HepG2 (cell line): ENCODE measurements around the gene NAA30. TPM values are rescaled to one million over a fixed set of nuclear protein-coding genes. Genes with fewer than 3 reads are reported as not detected.
"Not testable (repeated sequence)": the region's sequence is repeated elsewhere in the genome, so short reads cannot be mapped to it uniquely, and the experiment has no call there.

ENCODE experiments used
- ATAC-seq: fragments of 200-7000 bp; cut with Tn5 transposase; 3 replicates; pipeline ENCODE4 v1.9.1; 2020; ENCODE audit warnings: mild to moderate bottlenecking, moderate library complexity
- BruUV-seq: library from RNA; stranded (reverse); fragments of 400-500 nt; replicated peaks from 2 replicates; lab custom pipeline; 2021; lab: Mats Ljungman, UMichigan
- CTCF ChIA-PET: fragments of 300-600 bp; formaldehyde crosslinking; extraction: SDS; loops from one replicate; lab custom pipeline; 2021; ENCODE audit warnings: low total read pairs, inconsistent platforms, low intra/inter-chr PET ratio; lab: Yijun Ruan, JAX
- POLR2A ChIA-PET: fragments of 350-600 bp; sonication (Branson Sonifier 250); formaldehyde crosslinking; loops from one replicate; lab custom pipeline; 2020; ENCODE audit warnings: antibody characterized with exemption, inconsistent platforms; lab: Yijun Ruan, JAX
- DNase-seq: peaks from one replicate; pipeline ENCODE4 v3.0.0-alpha.2; 2015; ENCODE audit warnings: low spot score
- FAIRE-seq: peaks from 3 replicates; lab custom pipeline; 2011; peaks lifted over from hg19 to GRCh38; lab: Jason Lieb, UNC
- H2AFZ ChIP-seq: one replicate; pipeline ENCODE4 v1.6.1; 2011; ENCODE audit warnings: low read length, inconsistent platforms
- H3K27ac ChIP-seq: fragments of 300-600 bp; 3 replicates; pipeline ENCODE4 v1.8.0; 2011; ENCODE audit warnings: mixed run types, mild to moderate bottlenecking, mixed read lengths, low read length, inconsistent platforms; ENCODE audit not compliant: insufficient read depth; ENCODE audit errors: extremely low read length
- H3K27me3 ChIP-seq, 2 experiments: fragments of 200-600 bp in 1 of 2; 2 replicates in 1 of 2; 3 replicates in 1 of 2; pipeline versions ENCODE4 v1.6.0 to v1.8.0; 2011; ENCODE audit warnings: low read length in 2 of 2, mild to moderate bottlenecking in 2 of 2, moderate library complexity in 2 of 2, inconsistent platforms in 1 of 2; ENCODE audit not compliant: insufficient read depth in 2 of 2, control insufficient read depth in 1 of 2
- H3K36me3 ChIP-seq, 2 experiments: fragments of 200-600 bp in 1 of 2; replicated peaks in 1 of 2; 2 replicates in 1 of 2; 3 replicates in 1 of 2; pipeline versions ENCODE4 v1.5.1 to v1.8.0; 2011; ENCODE audit warnings: low read length in 2 of 2, inconsistent platforms in 1 of 2; ENCODE audit not compliant: insufficient read depth in 2 of 2, control insufficient read depth in 1 of 2
- H3K4me1 ChIP-seq: 2 replicates; pipeline ENCODE4 v1.5.1; 2012; ENCODE audit warnings: low read length, inconsistent platforms; ENCODE audit not compliant: insufficient read depth
- H3K4me2 ChIP-seq: 2 replicates; pipeline ENCODE4 v1.6.0; 2011; ENCODE audit warnings: low read depth, low read length, inconsistent platforms
- H3K4me3 ChIP-seq, 3 experiments: fragments of 200-600 bp in 1 of 3; sonication (generic), shearing (Covaris generic) in 1 of 3; replicated peaks in 1 of 3; 2 replicates each; pipeline ENCODE4 v1.5.1; 2011 to 2016; ENCODE audit warnings: low read length in 3 of 3, inconsistent platforms in 2 of 3, low read depth in 2 of 3, mild to moderate bottlenecking in 2 of 3, control low read depth in 1 of 3, mixed read lengths in 1 of 3; ENCODE audit not compliant: insufficient read depth in 1 of 3
- H3K79me2 ChIP-seq: one replicate; pipeline ENCODE4 v1.6.1; 2011; ENCODE audit warnings: low read length, inconsistent platforms; ENCODE audit not compliant: insufficient read depth
- H3K9ac ChIP-seq: 2 replicates; pipeline ENCODE4 v1.6.0; 2011; ENCODE audit warnings: mild to moderate bottlenecking, low read depth, low read length, inconsistent platforms; ENCODE audit not compliant: insufficient read depth
- H3K9me3 ChIP-seq: 2 replicates; pipeline ENCODE4 v1.5.1; 2012; ENCODE audit warnings: mild to moderate bottlenecking, low read length
- H4K20me1 ChIP-seq: 2 replicates; pipeline ENCODE4 v1.6.0; 2011; ENCODE audit warnings: inconsistent platforms, mild to moderate bottlenecking, low read length, moderate library complexity; ENCODE audit not compliant: insufficient read depth
- FOXA1 ChIP-seq, 2 experiments: fragments of 450-650 bp in 1 of 2; sonication (generic) in 1 of 2; formaldehyde crosslinking in 1 of 2; IDR thresholded peaks; 2 replicates each; pipeline versions ENCODE4 v1.4.0 to v1.6.1; 2016 to 2020; ENCODE audit warnings: missing genetic modification reagents in 1 of 2
- FOXA3 ChIP-seq: IDR thresholded peaks from 2 replicates; pipeline ENCODE4 v1.6.1; 2016; ENCODE audit warnings: missing genetic modification reagents, missing compliant biosample characterization
- FOXP1 ChIP-seq, 2 experiments: fragments of 450-650 bp in 1 of 2; IDR thresholded peaks; 2 replicates each; pipeline ENCODE4 v1.6.1; 2017 to 2018; ENCODE audit warnings: antibody characterized with exemption in 1 of 2
- SOX13 ChIP-seq, 3 experiments: fragments of 450-650 bp in 1 of 3; sonication (generic) in 1 of 3; formaldehyde crosslinking in 1 of 3; IDR thresholded peaks in 2 of 3; conservative IDR thresholded peaks in 1 of 3; 2 replicates each; pipeline versions ENCODE4 v1.5.0 to v1.6.1; 2016 to 2020; ENCODE audit warnings: antibody characterized with exemption in 1 of 3, mild to moderate bottlenecking in 1 of 3, missing compliant biosample characterization in 1 of 3, missing genetic modification reagents in 1 of 3, moderate library complexity in 1 of 3
- SOX6 ChIP-seq, 2 experiments: fragments of 450-650 bp in 1 of 2; sonication (generic) in 1 of 2; formaldehyde crosslinking in 1 of 2; IDR thresholded peaks; 2 replicates each; pipeline versions ENCODE4 v1.4.0 to v1.6.1; 2017 to 2020; ENCODE audit warnings: antibody characterized with exemption in 1 of 2, mild to moderate bottlenecking in 1 of 2, missing genetic modification reagents in 1 of 2
- SP5 ChIP-seq: IDR thresholded peaks from 2 replicates; pipeline ENCODE4 v1.6.1; 2016; ENCODE audit warnings: low read depth, borderline replicate concordance
- WGBS: methylation state at CpG from one replicate; pipeline ENCODE4 v1.1.6; 2017; ENCODE audit warnings: low lambda C conversion rate; 5-methylcytosine and 5-hydroxymethylcytosine counted together
- in situ Hi-C: cut with HindIII; loops from 2 replicates; pipeline ENCODE4 v1.10.0; 2017; ENCODE audit warnings: low pct_unique_long_range_greater_than_20kb; ENCODE audit not compliant: extremely low pct_ligation_motif_present
- intact Hi-C: fragments of 100-400 bp; cut with micrococcal nuclease; formaldehyde crosslinking; loops from one replicate; pipeline ENCODE4 v1.10.0; 2022; ENCODE audit not compliant: unreplicated experiment
- polyA plus RNA-seq, 8 experiments: library from polyadenylated mRNA; depleted of rRNA in 3 of 8; stranded (reverse) in 7 of 8; unstranded in 1 of 8; fragments of >200 nt; fragmentation: Illumina TruSeq in 4 of 8; extraction: Trizol in 4 of 8; gene quantifications; 2 replicates each; pipeline versions ENCODE4 v1.2.1 to v1.2.3, GENCODE V29; 2011 to 2016; ENCODE audit warnings: low read depth in 4 of 8, missing spikeins in 1 of 8, mixed read lengths in 1 of 8; ENCODE audit not compliant: insufficient read depth in 1 of 8
- total RNA-seq, 5 experiments: library from RNA; depleted of rRNA; stranded (reverse); fragments of >200 nt; fragmentation: Illumina TruSeq; extraction: Trizol; gene quantifications; 2 replicates each; pipeline ENCODE4 v1.2.3, GENCODE V29; 2016; ENCODE audit warnings: low read depth in 1 of 5
- TF ChIP-seq, protein P1 (sequence below): IDR thresholded peaks from 2 replicates; pipeline ENCODE4 v1.4.0; 2020; ENCODE audit warnings: mild to moderate bottlenecking, missing genetic modification reagents
- TF ChIP-seq, protein P2 (sequence below): sonication (generic); formaldehyde crosslinking; IDR thresholded peaks from 2 replicates; pipeline ENCODE4 v1.4.0; 2020; ENCODE audit warnings: missing genetic modification reagents, borderline replicate concordance

The NAA30 gene
- total and polyA plus RNA-seq, 2 of the 13 experiments (the other 11 are each of a cell fraction or from before 2014, with no cell fraction given) = 10.8 to 18.4 TPM

DNA sequence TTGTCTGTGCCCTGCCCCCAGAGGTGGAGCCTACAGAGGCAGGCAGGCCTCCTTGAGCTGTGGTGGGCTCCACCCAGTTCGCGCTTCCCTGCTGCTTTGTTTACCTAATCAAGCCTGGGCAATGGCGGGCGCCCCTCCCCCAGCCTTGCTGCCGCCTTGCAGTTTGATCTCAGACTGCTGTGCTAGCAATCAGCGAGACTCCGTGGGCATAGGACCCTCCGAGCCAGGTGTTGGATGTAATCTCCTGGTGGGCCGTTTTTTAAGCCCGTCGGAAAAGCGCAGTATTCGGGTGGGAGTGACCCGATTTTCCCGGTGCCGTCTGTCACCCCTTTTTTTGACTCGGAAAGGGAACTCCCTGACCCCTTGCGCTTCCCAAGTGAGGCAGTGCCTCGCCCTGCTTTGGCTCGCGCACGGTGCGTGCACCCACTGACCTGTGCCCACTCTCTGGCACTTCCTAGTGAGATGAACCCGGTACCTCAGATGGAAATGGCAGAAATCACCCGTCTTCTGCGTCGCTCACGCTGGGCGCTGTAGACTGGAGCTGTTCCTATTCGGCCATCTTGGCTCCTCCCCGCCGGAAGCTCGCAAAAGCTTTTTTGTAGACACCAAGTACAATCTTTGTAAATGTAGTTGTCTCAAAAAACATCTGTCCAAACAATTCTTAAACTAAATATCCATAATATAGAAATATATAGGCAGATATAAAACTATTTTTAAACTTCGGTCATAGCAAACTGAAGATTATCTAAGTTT lies 46.7 kb upstream of the NAA30 start:
- ATAC-seq; intact Hi-C loops; H3K36me3 ChIP-seq; H3K9me3 ChIP-seq; DNase-seq; H3K9ac ChIP-seq; H3K79me2 ChIP-seq; FAIRE-seq; H3K27ac ChIP-seq; H3K4me3 ChIP-seq; H4K20me1 ChIP-seq; H2AFZ ChIP-seq; CTCF ChIA-PET; in situ Hi-C loops; BruUV-seq; H3K27me3 ChIP-seq; TF ChIP-seq FOXA1, SOX6, FOXP1, SOX13 (IDR thresholded peaks at IDR 0.05): not testable (repeated sequence)
- 70% methylated on average over 22 of the region's 34 CpGs for WGBS
- TF ChIP-seq SP5 (CRISPR knock-in tag) (0 out of 2 replicates have a peak, but pooled peaks have one; percentile 36), FOXA3 (CRISPR knock-in tag) (0 out of 2 replicates have a peak, but pooled peaks have one; percentile 17), FOXA1 (CRISPR knock-in tag; IDR thresholded peaks at IDR 0.05) (0 out of 2 replicates have a peak, but pooled peaks have one; percentile 34), SOX6 (CRISPR knock-in tag; IDR thresholded peaks at IDR 0.05) (peak; percentile 25; the same call in 1 of the 2 replicates), FOXP1 (CRISPR knock-in tag; IDR thresholded peaks at IDR 0.05) (0 out of 2 replicates have a peak, but pooled peaks have one; percentile 16), SOX13 (CRISPR knock-in tag; conservative IDR thresholded peaks at IDR 0.05 in 1 of 2, IDR thresholded peaks at IDR 0.05 in 1 of 2) (peak in 1 of 2 experiments; percentile 20; a peak in 1 of 4 replicates)
- TF ChIP-seq, protein P1, sequence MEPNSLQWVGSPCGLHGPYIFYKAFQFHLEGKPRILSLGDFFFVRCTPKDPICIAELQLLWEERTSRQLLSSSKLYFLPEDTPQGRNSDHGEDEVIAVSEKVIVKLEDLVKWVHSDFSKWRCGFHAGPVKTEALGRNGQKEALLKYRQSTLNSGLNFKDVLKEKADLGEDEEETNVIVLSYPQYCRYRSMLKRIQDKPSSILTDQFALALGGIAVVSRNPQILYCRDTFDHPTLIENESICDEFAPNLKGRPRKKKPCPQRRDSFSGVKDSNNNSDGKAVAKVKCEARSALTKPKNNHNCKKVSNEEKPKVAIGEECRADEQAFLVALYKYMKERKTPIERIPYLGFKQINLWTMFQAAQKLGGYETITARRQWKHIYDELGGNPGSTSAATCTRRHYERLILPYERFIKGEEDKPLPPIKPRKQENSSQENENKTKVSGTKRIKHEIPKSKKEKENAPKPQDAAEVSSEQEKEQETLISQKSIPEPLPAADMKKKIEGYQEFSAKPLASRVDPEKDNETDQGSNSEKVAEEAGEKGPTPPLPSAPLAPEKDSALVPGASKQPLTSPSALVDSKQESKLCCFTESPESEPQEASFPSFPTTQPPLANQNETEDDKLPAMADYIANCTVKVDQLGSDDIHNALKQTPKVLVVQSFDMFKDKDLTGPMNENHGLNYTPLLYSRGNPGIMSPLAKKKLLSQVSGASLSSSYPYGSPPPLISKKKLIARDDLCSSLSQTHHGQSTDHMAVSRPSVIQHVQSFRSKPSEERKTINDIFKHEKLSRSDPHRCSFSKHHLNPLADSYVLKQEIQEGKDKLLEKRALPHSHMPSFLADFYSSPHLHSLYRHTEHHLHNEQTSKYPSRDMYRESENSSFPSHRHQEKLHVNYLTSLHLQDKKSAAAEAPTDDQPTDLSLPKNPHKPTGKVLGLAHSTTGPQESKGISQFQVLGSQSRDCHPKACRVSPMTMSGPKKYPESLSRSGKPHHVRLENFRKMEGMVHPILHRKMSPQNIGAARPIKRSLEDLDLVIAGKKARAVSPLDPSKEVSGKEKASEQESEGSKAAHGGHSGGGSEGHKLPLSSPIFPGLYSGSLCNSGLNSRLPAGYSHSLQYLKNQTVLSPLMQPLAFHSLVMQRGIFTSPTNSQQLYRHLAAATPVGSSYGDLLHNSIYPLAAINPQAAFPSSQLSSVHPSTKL (CRISPR knock-in tag) = peak; percentile 24; the same call in 1 of the 2 replicates
- TF ChIP-seq, protein P2, sequence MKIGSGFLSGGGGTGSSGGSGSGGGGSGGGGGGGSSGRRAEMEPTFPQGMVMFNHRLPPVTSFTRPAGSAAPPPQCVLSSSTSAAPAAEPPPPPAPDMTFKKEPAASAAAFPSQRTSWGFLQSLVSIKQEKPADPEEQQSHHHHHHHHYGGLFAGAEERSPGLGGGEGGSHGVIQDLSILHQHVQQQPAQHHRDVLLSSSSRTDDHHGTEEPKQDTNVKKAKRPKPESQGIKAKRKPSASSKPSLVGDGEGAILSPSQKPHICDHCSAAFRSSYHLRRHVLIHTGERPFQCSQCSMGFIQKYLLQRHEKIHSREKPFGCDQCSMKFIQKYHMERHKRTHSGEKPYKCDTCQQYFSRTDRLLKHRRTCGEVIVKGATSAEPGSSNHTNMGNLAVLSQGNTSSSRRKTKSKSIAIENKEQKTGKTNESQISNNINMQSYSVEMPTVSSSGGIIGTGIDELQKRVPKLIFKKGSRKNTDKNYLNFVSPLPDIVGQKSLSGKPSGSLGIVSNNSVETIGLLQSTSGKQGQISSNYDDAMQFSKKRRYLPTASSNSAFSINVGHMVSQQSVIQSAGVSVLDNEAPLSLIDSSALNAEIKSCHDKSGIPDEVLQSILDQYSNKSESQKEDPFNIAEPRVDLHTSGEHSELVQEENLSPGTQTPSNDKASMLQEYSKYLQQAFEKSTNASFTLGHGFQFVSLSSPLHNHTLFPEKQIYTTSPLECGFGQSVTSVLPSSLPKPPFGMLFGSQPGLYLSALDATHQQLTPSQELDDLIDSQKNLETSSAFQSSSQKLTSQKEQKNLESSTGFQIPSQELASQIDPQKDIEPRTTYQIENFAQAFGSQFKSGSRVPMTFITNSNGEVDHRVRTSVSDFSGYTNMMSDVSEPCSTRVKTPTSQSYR (CRISPR knock-in tag) = peak; percentile 73; the same call in 1 of the 2 replicates
- Histone ChIP-seq H3K4me2 (peak overlapping the region; percentile 18; the same call in 1 of the 2 replicates), H3K4me1 (peaks cover 34% of the 10 kb centered on the region)
- POLR2A ChIA-PET = interaction anchor here (1.7 kb wide), 2 partner anchors 47 to 75 kb away, joined by 3 to 4 read pairs; partner anchors contain the start of genes AP5M1, EXOC5 and NAA30
